GM21825 (cell line): ENCODE measurements around the gene RIMBP2.
"Not testable (repeated sequence)": the region's sequence is repeated elsewhere in the genome, so short reads cannot be mapped to it uniquely, and the experiment has no call there.

Source experiments
- ATAC-seq: cut with Tn5 transposase; IDR thresholded peaks from one replicate; pipeline ENCODE4 v1.9.1; 2021; ENCODE audit warnings: mild to moderate bottlenecking, moderate library complexity; ENCODE audit not compliant: unreplicated experiment

RIMBP2 gene

GRCh38 chr12:130742112-130742511 lies 26.0 kb upstream of the RIMBP2 start:
- no peak for ATAC-seq

GRCh38 chr12:130739571-130739970 lies 23.5 kb upstream of the RIMBP2 start:
- ATAC-seq: no peak

GRCh38 chr12:130738403-130738802 lies 22.3 kb upstream of the RIMBP2 start:
- ATAC-seq: not testable (repeated sequence)

- no peak for ATAC-seq
These were observed 21.6 kb upstream of the RIMBP2 start for GRCh38 chr12:130737731-130738130.

GRCh38 chr12:130729344-130729743 lies 13.2 kb upstream of the RIMBP2 start:
- no peak for ATAC-seq

- no peak for ATAC-seq
These were observed 12.3 kb upstream of the RIMBP2 start for GRCh38 chr12:130728158-130729058.

GRCh38 chr12:130719263-130719859 lies 3.3 kb upstream of the RIMBP2 start:
- no peak for ATAC-seq

GRCh38 chr12:130717752-130718151 lies 1.7 kb upstream of the RIMBP2 start:
- ATAC-seq: no peak

- no peak for ATAC-seq
These were observed 869 bp upstream of the RIMBP2 start for GRCh38 chr12:130716969-130717366.

GRCh38 chr12:130715150-130715997 lies 725 bp downstream of the RIMBP2 start:
- ATAC-seq: no peak

- ATAC-seq: no peak
These were observed 1.4 kb downstream of the RIMBP2 start for GRCh38 chr12:130714591-130715149.

GRCh38 chr12:130714091-130714590 lies 2.0 kb downstream of the RIMBP2 start:
- ATAC-seq: no peak

- no peak for ATAC-seq
These were observed 2.5 kb downstream of the RIMBP2 start for GRCh38 chr12:130713581-130713991.

GRCh38 chr12:130712346-130713065 lies 3.6 kb downstream of the RIMBP2 start:
- no peak for ATAC-seq

GRCh38 chr12:130711756-130712155 lies 4.3 kb downstream of the RIMBP2 start:
- no peak for ATAC-seq

- ATAC-seq: no peak
These were observed 5.4 kb downstream of the RIMBP2 start for GRCh38 chr12:130710733-130711080.

GRCh38 chr12:130709971-130710732 lies 5.9 kb downstream of the RIMBP2 start:
- ATAC-seq: no peak

GRCh38 chr12:130709151-130709970 lies 6.7 kb downstream of the RIMBP2 start:
- ATAC-seq: no peak

GRCh38 chr12:130708648-130709047 lies 7.5 kb downstream of the RIMBP2 start:
- ATAC-seq: no peak
